Gastrocnemius medialis (tissue), 4 donors: ENCODE results near the gene TYMP.

ENCODE experiments used
- CTCF ChIP-seq, 5 experiments: fragments of 450-650 bp in 3 of 5; fragments of 200-600 bp in 2 of 5; sonication (generic) in 2 of 5; IDR thresholded peaks in 4 of 5; conservative IDR thresholded peaks in 1 of 5; 1 replicate in 4 of 5; 2 replicates in 1 of 5; pipeline ENCODE4 v1.5.1; 2016 to 2019; ENCODE audit warnings: antibody characterized with exemption in 5 of 5, mild to moderate bottlenecking in 3 of 5, moderate library complexity in 3 of 5
- POLR2A ChIP-seq, 2 donors: fragments of 450-650 bp; IDR thresholded peaks; one replicate each; pipeline ENCODE4 v1.6.1; 2017; ENCODE audit warnings: antibody characterized with exemption in 2 of 2, mild to moderate bottlenecking in 2 of 2, moderate library complexity in 2 of 2

GRCh38 chr22:50523806-50524675, 5.8 kb downstream of the TYMP start:
- no peak for TF ChIP-seq CTCF (IDR thresholded peaks at IDR 0.05 in 4 of 5, conservative IDR thresholded peaks at IDR 0.05 in 1 of 5)
- no peak for TF ChIP-seq POLR2A (IDR thresholded peaks at IDR 0.05)
